Skeletal muscle tissue (tissue), 4 donors: ENCODE data around the gene IL1RN. TPM values are rescaled to one million over a fixed set of nuclear protein-coding genes. Genes with fewer than 3 reads are reported as not detected.
A peak's percentile ranks its signal among the peaks of the same experiment; 100 is the strongest.

Experiments
- H3K27ac ChIP-seq: one replicate; pipeline ENCODE4 v1.7.0; 2013; ENCODE audit warnings: mild to moderate bottlenecking, low read depth, low read length, inconsistent platforms
- H3K27me3 ChIP-seq, 3 donors: one replicate each; pipeline ENCODE4 v1.7.0; 2013; ENCODE audit warnings: low read length in 3 of 3; ENCODE audit not compliant: control insufficient read depth in 3 of 3, insufficient read depth in 3 of 3
- H3K36me3 ChIP-seq, 3 donors: one replicate each; pipeline ENCODE4 v1.7.0; 2013; ENCODE audit warnings: low read length in 3 of 3; ENCODE audit not compliant: control insufficient read depth in 3 of 3, insufficient read depth in 3 of 3
- H3K4me1 ChIP-seq, 3 donors: one replicate each; pipeline ENCODE4 v1.7.0; 2013; ENCODE audit warnings: low read length in 3 of 3, mild to moderate bottlenecking in 3 of 3; ENCODE audit not compliant: control insufficient read depth in 3 of 3, insufficient read depth in 3 of 3
- H3K4me3 ChIP-seq, 3 donors: one replicate each; pipeline ENCODE4 v1.7.0; 2013; ENCODE audit warnings: low read length in 3 of 3
- H3K9ac ChIP-seq, 3 donors: one replicate each; pipeline ENCODE4 v1.7.0; 2013; ENCODE audit warnings: low read length in 3 of 3, mild to moderate bottlenecking in 3 of 3, moderate library complexity in 2 of 3, low read depth in 1 of 3
- H3K9me3 ChIP-seq, 3 donors: one replicate each; pipeline ENCODE4 v1.7.0; 2013; ENCODE audit warnings: low read length in 3 of 3; ENCODE audit not compliant: control insufficient read depth in 3 of 3
- total RNA-seq: library from RNA; depleted of rRNA; stranded (reverse); fragments of >200 nt; gene quantifications from one replicate; pipeline ENCODE4 v1.2.3, GENCODE V29; 2014
- donor health status: Osteomylitis.

IL1RN gene
- total RNA-seq, 1 donor from 2014 or later: not detected

- Histone ChIP-seq H3K27ac (no peak overlapping the region), H3K9ac (no peak overlapping the region), H3K9me3 (no peaks in the 10 kb centered on the region), H3K36me3 (no peaks in the 10 kb centered on the region), H3K4me1 (peaks cover 0 to 5% (median 0%) of the 10 kb centered on the region in 3 donors), H3K4me3 (no peak overlapping the region), H3K27me3 (peaks cover 9 to 20% (median 11%) of the 10 kb centered on the region in 3 donors)
Observed at GRCh38 chr2:113155331-113155730, 27.9 kb downstream of the IL1RN start.

GRCh38 chr2:113156278-113157117, 29.1 kb downstream of the IL1RN start:
- H3K9ac ChIP-seq: no peak overlapping the region
- peaks cover 9 to 20% (median 11%) of the 10 kb centered on the region in 3 donors for H3K27me3 ChIP-seq
- H3K36me3 ChIP-seq: no peaks in the 10 kb centered on the region
- no peak overlapping the region for H3K4me3 ChIP-seq
- peaks cover 0 to 5% (median 0%) of the 10 kb centered on the region in 3 donors for H3K4me1 ChIP-seq
- no peak overlapping the region for H3K27ac ChIP-seq
- no peaks in the 10 kb centered on the region for H3K9me3 ChIP-seq

GRCh38 chr2:113157118-113157896, 29.9 kb downstream of the IL1RN start:
- Histone ChIP-seq H3K9me3 (no peaks in the 10 kb centered on the region), H3K4me3 (peak overlapping the region in 2 of 3 donors; percentile 24 to 45), H3K4me1 (peaks cover 0 to 5% (median 0%) of the 10 kb centered on the region in 3 donors), H3K27me3 (peaks cover 9 to 20% (median 11%) of the 10 kb centered on the region in 3 donors), H3K9ac (no peak overlapping the region), H3K36me3 (no peaks in the 10 kb centered on the region), H3K27ac (no peak overlapping the region)

GRCh38 chr2:113157897-113158753, 30.7 kb downstream of the IL1RN start:
- H3K36me3 ChIP-seq: no peaks in the 10 kb centered on the region
- no peaks in the 10 kb centered on the region for H3K9me3 ChIP-seq
- H3K9ac ChIP-seq: no peak overlapping the region
- H3K27ac ChIP-seq: no peak overlapping the region
- peaks cover 9 to 20% (median 11%) of the 10 kb centered on the region in 3 donors for H3K27me3 ChIP-seq
- H3K4me3 ChIP-seq: peak overlapping the region in 1 of 3 donors; percentile 24
- H3K4me1 ChIP-seq: peaks cover 0 to 5% (median 0%) of the 10 kb centered on the region in 3 donors

- H3K36me3 ChIP-seq: no peaks in the 10 kb centered on the region
Observed at GRCh38 chr2:113158884-113159553, 31.6 kb downstream of the IL1RN start.

GRCh38 chr2:113160248-113160647, 32.9 kb downstream of the IL1RN start:
- Histone ChIP-seq H3K27ac (no peak overlapping the region), H3K9me3 (no peaks in the 10 kb centered on the region), H3K27me3 (peaks cover 9 to 20% (median 18%) of the 10 kb centered on the region in 3 donors), H3K9ac (no peak overlapping the region), H3K4me3 (no peak overlapping the region), H3K4me1 (peaks cover 0 to 5% (median 0%) of the 10 kb centered on the region in 3 donors), H3K36me3 (no peaks in the 10 kb centered on the region)

More at GRCh38 chr2:113158884-113159553, 31.6 kb downstream of the IL1RN start:
- Histone ChIP-seq H3K27me3 (peaks cover 9 to 20% (median 11%) of the 10 kb centered on the region in 3 donors), H3K9ac (no peak overlapping the region), H3K4me3 (no peak overlapping the region), H3K4me1 (peaks cover 0 to 5% (median 0%) of the 10 kb centered on the region in 3 donors), H3K9me3 (no peaks in the 10 kb centered on the region), H3K27ac (no peak overlapping the region)

GRCh38 chr2:113160962-113161361, 33.6 kb downstream of the IL1RN start:
- no peaks in the 10 kb centered on the region for H3K9me3 ChIP-seq
- H3K27ac ChIP-seq: no peak overlapping the region
- no peak overlapping the region for H3K4me3 ChIP-seq
- H3K4me1 ChIP-seq: peaks cover 0 to 5% (median 0%) of the 10 kb centered on the region in 3 donors
- H3K9ac ChIP-seq: no peak overlapping the region
- H3K27me3 ChIP-seq: peaks cover 9 to 18% (median 17%) of the 10 kb centered on the region in 3 donors
- no peaks in the 10 kb centered on the region for H3K36me3 ChIP-seq

GRCh38 chr2:113162173-113162572, 34.8 kb downstream of the IL1RN start:
- Histone ChIP-seq H3K4me3 (no peak overlapping the region), H3K27me3 (peaks cover 9 to 12% (median 10%) of the 10 kb centered on the region in 3 donors), H3K36me3 (no peaks in the 10 kb centered on the region), H3K4me1 (peaks cover 0 to 5% (median 0%) of the 10 kb centered on the region in 3 donors), H3K27ac (no peak overlapping the region), H3K9ac (no peak overlapping the region), H3K9me3 (no peaks in the 10 kb centered on the region)

- H3K4me3 ChIP-seq: no peak overlapping the region
- no peak overlapping the region for H3K27ac ChIP-seq
- peaks cover 4 to 7% (median 5%) of the 10 kb centered on the region in 3 donors for H3K27me3 ChIP-seq
- no peaks in the 10 kb centered on the region for H3K9me3 ChIP-seq
- no peaks in the 10 kb centered on the region for H3K36me3 ChIP-seq
- H3K4me1 ChIP-seq: peaks cover 0 to 1% (median 0%) of the 10 kb centered on the region in 3 donors
- H3K9ac ChIP-seq: no peak overlapping the region
Observed at GRCh38 chr2:113162869-113163268, 35.5 kb downstream of the IL1RN start.
